HUES64 (cell line): Measurements from ENCODE around the gene CRMP1.

ENCODE experiments used
- H3K27ac ChIP-seq: 2 replicates; pipeline ENCODE4 v1.7.0; 2013; ENCODE audit warnings: low read depth, low read length, inconsistent platforms
- H3K27me3 ChIP-seq: 2 replicates; pipeline ENCODE4 v1.6.1; 2013; ENCODE audit warnings: mild to moderate bottlenecking, low read length; ENCODE audit not compliant: insufficient read depth
- H3K36me3 ChIP-seq: 2 replicates; pipeline ENCODE4 v1.6.1; 2013; ENCODE audit warnings: mild to moderate bottlenecking, low read length; ENCODE audit not compliant: insufficient read depth
- H3K4me1 ChIP-seq: 2 replicates; pipeline ENCODE4 v1.6.1; 2013; ENCODE audit warnings: mild to moderate bottlenecking, low read length, moderate library complexity; ENCODE audit not compliant: insufficient read depth
- H3K4me3 ChIP-seq: 2 replicates; pipeline ENCODE4 v1.5.1; 2013; ENCODE audit warnings: mild to moderate bottlenecking, low read length, moderate library complexity
- H3K9ac ChIP-seq: 2 replicates; pipeline ENCODE4 v1.6.1; 2013; ENCODE audit warnings: mild to moderate bottlenecking, low read depth, low read length
- H3K9me3 ChIP-seq: 2 replicates; pipeline ENCODE4 v1.6.1; 2013; ENCODE audit warnings: low read depth, low read length; ENCODE audit not compliant: insufficient read depth
- WGBS: fragments of 150-250, 120-280 bp; methylation state at CpG from one replicate; pipeline ENCODE4 v1.1.7; 2013; ENCODE audit warnings: missing lambda C conversion rate; 5-methylcytosine and 5-hydroxymethylcytosine counted together

Gene CRMP1

DNA sequence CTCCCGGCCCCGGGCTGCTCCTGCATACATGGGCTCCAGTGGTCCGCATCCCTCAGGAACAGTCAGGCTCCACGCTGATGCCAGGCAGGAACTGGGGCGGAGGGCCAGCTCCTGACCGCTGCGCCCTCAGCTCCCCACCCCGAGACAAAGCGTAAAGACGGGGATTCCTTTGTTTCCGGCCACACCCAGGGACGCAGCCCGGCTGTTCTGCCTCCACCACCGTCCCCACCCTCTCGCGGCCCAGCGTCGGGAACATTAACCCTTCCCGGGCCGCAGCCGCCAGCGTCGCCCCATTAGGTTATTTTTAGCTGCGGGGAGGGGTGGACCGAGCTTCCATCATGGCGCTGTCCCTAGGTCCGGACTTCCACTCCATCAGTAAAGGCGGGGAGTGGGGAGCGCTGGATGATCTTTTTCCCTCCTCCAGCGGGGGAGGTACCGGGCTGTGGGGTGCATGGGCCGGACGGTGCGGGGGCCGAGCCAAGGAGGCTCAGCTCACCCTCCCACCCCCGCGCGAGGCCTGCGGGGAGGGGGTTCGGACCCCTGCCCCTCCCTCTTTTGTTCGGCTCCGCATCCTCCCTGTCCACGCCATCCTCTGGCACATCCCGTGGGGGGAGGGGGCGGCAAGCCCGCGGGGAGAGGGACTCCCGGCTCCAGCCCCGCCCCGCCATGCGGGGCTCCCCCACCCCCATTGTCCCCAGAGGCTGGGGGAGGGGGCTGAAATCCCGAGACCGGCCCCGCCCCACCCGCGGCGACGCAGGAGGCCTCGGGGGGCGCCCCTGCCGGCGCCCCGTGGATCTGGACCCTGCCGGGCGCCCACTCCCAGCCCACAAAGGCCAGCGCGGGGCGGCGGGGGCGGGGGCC, 5.3 kb downstream of the CRMP1 start:
- Histone ChIP-seq H3K9ac (peak overlapping the region; percentile 76), H3K4me1 (peaks cover 12% of the 10 kb centered on the region), H3K4me3 (peak overlapping the region; percentile 87), H3K27ac (peak overlapping the region; percentile 29; the same call in 1 of the 2 replicates), H3K9me3 (no peaks in the 10 kb centered on the region), H3K27me3 (peaks cover 38% of the 10 kb centered on the region), H3K36me3 (no peaks in the 10 kb centered on the region)
- WGBS: under 1% methylated on average over 69 of the region's 70 CpGs

DNA sequence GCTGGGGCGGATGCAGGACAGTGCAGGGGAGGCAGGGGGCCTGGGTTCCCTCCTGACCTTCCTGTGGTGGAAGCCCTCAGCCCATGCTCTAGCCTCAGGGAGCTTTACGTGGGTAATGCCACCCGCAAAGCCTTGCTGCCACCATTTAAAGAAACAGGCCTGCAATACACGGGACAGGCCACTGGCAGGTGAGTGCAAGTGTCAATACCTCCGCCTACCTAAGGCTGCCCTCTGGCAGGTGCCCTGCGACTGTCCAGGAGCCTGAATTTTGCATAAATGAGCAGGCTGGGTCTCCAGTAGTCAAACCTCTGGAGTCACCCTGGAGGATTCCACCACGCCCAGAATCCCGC, 5.9 kb downstream of the CRMP1 start:
- peak overlapping the region; percentile 87 for H3K4me3 ChIP-seq
- H3K27me3 ChIP-seq: peaks cover 32% of the 10 kb centered on the region
- peak overlapping the region; percentile 76 for H3K9ac ChIP-seq
- 30% methylated on average over 8 of the region's 8 CpGs for WGBS
- peaks cover 12% of the 10 kb centered on the region for H3K4me1 ChIP-seq
- no peaks in the 10 kb centered on the region for H3K9me3 ChIP-seq
- no peaks in the 10 kb centered on the region for H3K36me3 ChIP-seq
- H3K27ac ChIP-seq: no peak overlapping the region

DNA sequence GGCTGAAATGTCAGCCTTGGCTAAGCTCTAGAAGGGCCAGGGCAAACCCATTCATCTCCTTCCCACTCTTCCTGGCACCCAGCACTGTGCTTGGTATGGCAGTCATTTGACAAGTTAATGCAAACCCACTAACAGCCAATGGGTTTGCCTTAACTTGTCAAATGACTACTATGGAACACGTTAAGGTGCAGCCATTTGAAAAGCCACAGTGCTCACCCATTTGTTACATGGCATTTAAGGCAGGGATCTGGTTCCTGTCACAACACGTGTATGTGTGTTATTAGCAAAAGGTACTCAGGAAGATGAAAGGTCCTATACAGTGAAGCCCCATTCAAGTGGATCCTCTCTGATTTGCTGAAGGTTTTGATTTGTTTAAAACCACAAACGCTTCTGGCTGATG, 7.2 kb downstream of the CRMP1 start:
- peaks cover 12% of the 10 kb centered on the region; the same call in 1 of the 2 replicates for H3K4me1 ChIP-seq
- H3K9ac ChIP-seq: no peak overlapping the region
- no peaks in the 10 kb centered on the region for H3K9me3 ChIP-seq
- no peaks in the 10 kb centered on the region for H3K36me3 ChIP-seq
- H3K27me3 ChIP-seq: peaks cover 20% of the 10 kb centered on the region
- 91% methylated on average over 3 of the region's 3 CpGs for WGBS
- no peak overlapping the region for H3K27ac ChIP-seq
- no peak overlapping the region for H3K4me3 ChIP-seq

DNA sequence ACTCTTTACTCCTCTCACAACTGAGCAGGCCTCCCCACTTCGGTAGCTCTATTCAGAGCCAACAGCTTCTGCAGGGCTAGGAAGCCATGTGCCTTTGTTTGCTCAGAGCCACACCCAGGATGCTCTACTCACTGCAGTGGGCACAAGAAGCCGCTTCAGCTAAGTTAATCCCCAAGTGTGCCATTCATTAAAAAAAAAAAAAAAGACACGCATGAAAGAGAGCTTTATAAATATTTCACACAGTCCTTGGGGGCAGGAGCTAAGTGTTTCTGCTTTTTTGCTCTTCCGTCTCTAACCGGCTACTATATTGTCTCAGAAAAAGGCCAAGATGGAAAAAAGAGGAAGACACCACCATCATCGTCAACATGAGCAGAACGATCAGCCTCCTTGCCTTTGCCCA, 8.1 kb downstream of the CRMP1 start:
- no peaks in the 10 kb centered on the region for H3K36me3 ChIP-seq
- peaks cover 10% of the 10 kb centered on the region; the same call in 1 of the 2 replicates for H3K4me1 ChIP-seq
- no peaks in the 10 kb centered on the region for H3K9me3 ChIP-seq
- H3K27ac ChIP-seq: no peak overlapping the region
- H3K27me3 ChIP-seq: peaks cover 11% of the 10 kb centered on the region
- 89% methylated on average over 7 of the region's 7 CpGs for WGBS
- no peak overlapping the region for H3K9ac ChIP-seq
- no peak overlapping the region for H3K4me3 ChIP-seq

DNA sequence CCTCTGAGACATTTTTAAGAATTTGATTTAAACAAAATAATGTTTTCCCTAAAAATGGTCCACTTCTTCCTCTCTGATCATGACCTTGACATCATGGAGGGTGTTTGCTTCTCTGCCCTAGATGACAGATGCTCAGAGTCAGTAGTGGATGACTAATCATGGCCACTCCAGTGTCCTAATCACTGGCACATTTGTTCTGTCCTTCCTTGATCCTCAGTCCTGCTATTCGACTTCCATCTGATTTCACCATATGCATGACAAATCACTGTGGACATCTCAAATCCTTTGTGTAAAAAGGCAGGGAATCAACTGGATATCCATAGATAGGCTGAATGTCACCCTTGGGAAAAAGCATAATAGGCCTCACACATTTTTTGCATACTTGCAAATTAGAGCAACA, 9.0 kb downstream of the CRMP1 start:
- Histone ChIP-seq H3K27ac (no peak overlapping the region), H3K36me3 (no peaks in the 10 kb centered on the region), H3K9ac (no peak overlapping the region), H3K4me1 (peaks cover 1% of the 10 kb centered on the region; the same call in 1 of the 2 replicates), H3K4me3 (no peak overlapping the region), H3K27me3 (peaks cover 3% of the 10 kb centered on the region), H3K9me3 (no peaks in the 10 kb centered on the region)
- WGBS: 83% methylated on average over 1 of the region's 1 CpG

DNA sequence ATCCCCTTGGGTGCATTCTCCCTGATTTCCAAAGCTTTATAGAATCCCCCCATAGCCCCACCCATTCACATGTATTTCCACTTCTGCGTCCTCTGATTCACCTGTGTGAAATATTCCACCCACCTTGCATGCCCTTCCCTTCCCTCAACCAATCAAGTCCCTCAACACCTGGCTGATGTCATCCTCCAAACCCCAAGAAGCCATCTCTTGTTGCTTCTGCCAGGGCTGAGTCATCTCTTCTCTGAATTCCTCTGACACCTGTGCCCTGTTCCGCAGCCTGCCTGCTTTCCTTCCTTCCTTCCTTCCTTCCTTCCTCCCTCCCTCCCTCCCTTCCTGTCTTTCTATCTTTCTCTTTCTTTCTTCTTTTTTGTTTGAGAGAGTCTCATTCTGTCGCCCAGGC, 9.9 kb downstream of the CRMP1 start:
- WGBS: 80% methylated on average over 3 of the region's 3 CpGs

DNA sequence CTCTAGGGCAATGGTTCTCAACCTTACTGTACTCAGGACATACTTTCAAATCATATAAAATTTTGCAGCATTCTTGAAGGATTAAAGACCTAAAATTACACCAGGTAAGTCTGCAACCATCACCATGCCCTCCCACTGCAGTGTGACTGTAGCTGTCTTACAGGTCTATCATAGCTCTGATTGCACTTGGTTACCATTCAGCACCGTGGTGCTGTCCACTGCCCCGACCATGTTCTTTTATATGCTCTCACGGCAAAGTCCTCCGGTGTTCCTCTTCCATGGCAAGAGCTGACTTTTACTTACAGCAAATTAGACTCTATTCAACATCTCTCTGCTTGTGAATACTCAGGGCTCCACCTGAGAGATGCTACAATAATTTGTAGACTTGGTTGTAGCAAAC, 11.5 kb downstream of the CRMP1 start:
- no peak overlapping the region for H3K27ac ChIP-seq
- no peaks in the 10 kb centered on the region for H3K4me1 ChIP-seq
- 51% methylated on average over 4 of the region's 4 CpGs for WGBS
- no peaks in the 10 kb centered on the region for H3K27me3 ChIP-seq
- no peak overlapping the region for H3K4me3 ChIP-seq
- H3K9me3 ChIP-seq: no peaks in the 10 kb centered on the region
- no peaks in the 10 kb centered on the region for H3K36me3 ChIP-seq
- H3K9ac ChIP-seq: no peak overlapping the region

More for the DNA sequence above, 9.9 kb downstream of the CRMP1 start:
- H3K36me3 ChIP-seq: no peaks in the 10 kb centered on the region
- no peak overlapping the region for H3K4me3 ChIP-seq
- H3K27me3 ChIP-seq: no peaks in the 10 kb centered on the region
- H3K4me1 ChIP-seq: no peaks in the 10 kb centered on the region
- H3K9ac ChIP-seq: no peak overlapping the region
- no peaks in the 10 kb centered on the region for H3K9me3 ChIP-seq
- no peak overlapping the region for H3K27ac ChIP-seq

DNA sequence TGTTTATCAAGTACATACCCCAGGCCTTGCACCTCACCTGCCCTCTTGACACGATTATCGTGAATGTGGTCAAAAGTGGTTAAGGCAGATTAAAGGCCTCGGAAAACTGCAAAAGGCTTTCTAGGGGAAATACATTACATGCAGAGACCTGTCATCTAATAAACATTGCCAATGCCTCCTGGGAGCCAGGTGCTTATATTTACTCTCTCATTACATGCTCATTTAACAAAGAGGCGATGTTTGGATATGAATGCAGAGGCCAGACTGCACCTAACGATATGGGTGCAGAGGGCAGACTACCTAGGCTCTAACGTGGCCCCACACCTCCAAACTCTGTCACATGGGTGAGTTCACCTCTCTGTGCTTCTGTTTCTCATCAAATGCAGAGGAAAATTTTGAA, 14.5 kb downstream of the CRMP1 start:
- no peak overlapping the region for H3K27ac ChIP-seq
- H3K36me3 ChIP-seq: no peaks in the 10 kb centered on the region
- peaks cover 12% of the 10 kb centered on the region for H3K4me1 ChIP-seq
- 90% methylated on average over 6 of the region's 6 CpGs for WGBS
- H3K4me3 ChIP-seq: no peak overlapping the region
- H3K9ac ChIP-seq: no peak overlapping the region
- H3K9me3 ChIP-seq: no peaks in the 10 kb centered on the region
- no peaks in the 10 kb centered on the region for H3K27me3 ChIP-seq

DNA sequence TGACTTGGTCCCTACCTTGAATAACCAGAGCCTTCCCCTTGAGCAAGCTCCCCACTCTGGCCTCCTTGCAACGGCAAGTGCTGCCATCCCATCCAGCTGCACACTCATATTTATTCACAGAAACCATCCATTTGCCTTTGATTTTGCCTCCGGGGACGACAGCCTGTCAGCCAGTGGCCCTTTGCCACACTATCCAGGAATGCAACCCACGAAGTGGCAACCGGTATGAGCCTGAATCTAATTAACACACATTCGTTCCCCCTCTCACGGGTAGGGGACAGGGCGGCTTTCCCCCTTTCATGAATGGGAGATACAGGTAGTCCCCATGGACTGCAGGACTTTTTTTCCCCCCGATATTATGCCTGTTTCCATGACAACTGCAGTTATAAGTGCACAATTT, 15.5 kb downstream of the CRMP1 start:
- Histone ChIP-seq H3K9me3 (no peaks in the 10 kb centered on the region), H3K4me1 (peaks cover 12% of the 10 kb centered on the region), H3K4me3 (no peak overlapping the region), H3K36me3 (no peaks in the 10 kb centered on the region), H3K9ac (no peak overlapping the region), H3K27me3 (no peaks in the 10 kb centered on the region), H3K27ac (no peak overlapping the region)
- WGBS: 91% methylated on average over 9 of the region's 9 CpGs

DNA sequence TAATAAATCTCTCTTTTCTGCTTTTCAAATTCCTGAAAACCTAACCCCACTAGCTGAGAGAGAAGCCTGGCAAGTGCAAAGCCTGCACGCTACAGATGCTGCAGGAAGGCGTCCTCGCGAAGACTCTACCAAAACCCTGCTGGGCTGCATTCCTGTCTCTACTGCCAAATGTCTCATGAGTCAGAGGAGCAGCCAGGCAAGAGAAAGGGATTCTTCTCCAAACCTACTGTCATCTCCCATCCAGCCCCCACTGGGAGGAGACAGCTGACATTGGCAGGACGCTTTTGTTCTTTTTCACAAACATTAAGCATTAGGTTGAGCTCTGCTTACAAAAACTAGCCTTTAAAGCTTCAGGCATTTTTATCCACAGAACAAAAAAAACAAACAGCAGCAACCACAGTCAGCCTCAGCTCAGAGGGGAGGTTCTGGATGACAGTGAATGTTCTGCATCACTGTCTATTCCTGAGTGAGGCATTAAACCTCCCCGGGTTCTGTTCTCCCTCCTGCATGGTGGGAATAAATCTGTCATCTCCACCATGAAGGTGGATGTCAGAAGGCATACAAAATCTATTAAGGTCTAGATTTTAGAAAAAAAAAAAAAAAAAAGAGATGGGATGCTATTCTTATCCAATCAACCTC, 18.0 kb downstream of the CRMP1 start:
- WGBS: 22% methylated on average over 6 of the region's 6 CpGs
- 0 out of 2 replicates have a peak, but pooled peaks cover 5% of the 10 kb centered on the region for H3K36me3 ChIP-seq
- H3K27ac ChIP-seq: no peak overlapping the region
- H3K27me3 ChIP-seq: no peaks in the 10 kb centered on the region
- peaks cover 12% of the 10 kb centered on the region for H3K4me1 ChIP-seq
- no peak overlapping the region for H3K4me3 ChIP-seq
- H3K9me3 ChIP-seq: no peaks in the 10 kb centered on the region
- no peak overlapping the region for H3K9ac ChIP-seq

DNA sequence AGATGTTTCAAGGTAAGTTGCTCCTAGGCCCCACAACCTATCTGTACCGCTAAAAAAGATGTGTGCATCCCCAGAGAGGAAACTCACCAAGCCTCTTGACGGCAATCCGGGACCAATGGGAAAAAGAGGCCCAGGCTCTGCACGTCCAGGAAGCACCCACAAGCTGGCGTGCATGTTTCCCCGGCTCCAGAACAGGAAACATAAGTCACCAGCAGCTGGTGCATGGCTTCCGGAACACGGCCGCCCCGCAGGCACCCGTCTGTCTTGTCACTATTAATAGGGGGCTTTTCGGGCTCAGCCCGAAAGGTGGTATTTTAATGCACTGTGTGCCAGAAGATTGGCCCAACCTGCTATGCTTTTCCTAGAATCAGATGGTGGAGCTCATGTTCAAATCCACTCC, 22.2 kb downstream of the CRMP1 start:
- Histone ChIP-seq H3K9ac (no peak overlapping the region), H3K27ac (no peak overlapping the region), H3K36me3 (peaks cover 16% of the 10 kb centered on the region), H3K27me3 (no peaks in the 10 kb centered on the region), H3K4me1 (peaks cover 12% of the 10 kb centered on the region), H3K4me3 (no peak overlapping the region), H3K9me3 (no peaks in the 10 kb centered on the region)
- WGBS: 95% methylated on average over 13 of the region's 13 CpGs
